Stimulated activated CD8-positive, alpha-beta memory T cell treated with anti-CD3 and anti-CD28 coated beads, Interleukin-12 subunit alpha, Interleukin-12 subunit beta, amount 100 ng/mL, for 24 hours (primary cell): ENCODE data around the gene CD160.
"Not testable (repeated sequence)": the region's sequence is repeated elsewhere in the genome, so short reads cannot be mapped to it uniquely, and the experiment has no call there.

Experiments
- DNase-seq: peaks from one replicate; pipeline ENCODE4 v3.0.0-alpha.2; 2020; ENCODE audit errors: extremely low read depth

Gene CD160

DNA sequence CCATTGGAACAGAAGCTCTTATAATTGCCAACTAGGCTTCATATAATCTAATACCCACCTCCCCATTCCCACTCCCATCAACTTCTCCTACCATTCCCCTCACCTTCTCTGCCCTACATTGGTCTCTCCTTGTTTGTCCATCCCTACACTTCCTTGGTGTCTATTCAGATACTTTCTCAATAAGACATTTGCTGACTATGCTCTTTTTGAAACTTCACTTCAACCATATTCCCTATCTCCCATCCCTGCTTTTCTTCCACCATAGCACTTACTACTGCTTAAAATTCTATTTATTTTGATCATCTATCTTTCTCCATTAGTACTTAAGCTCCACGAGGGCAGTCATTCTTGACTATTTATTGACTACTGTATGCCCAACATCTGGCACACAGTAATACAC lies 40.4 kb downstream of the CD160 start:
- DNase-seq = no peak

DNA sequence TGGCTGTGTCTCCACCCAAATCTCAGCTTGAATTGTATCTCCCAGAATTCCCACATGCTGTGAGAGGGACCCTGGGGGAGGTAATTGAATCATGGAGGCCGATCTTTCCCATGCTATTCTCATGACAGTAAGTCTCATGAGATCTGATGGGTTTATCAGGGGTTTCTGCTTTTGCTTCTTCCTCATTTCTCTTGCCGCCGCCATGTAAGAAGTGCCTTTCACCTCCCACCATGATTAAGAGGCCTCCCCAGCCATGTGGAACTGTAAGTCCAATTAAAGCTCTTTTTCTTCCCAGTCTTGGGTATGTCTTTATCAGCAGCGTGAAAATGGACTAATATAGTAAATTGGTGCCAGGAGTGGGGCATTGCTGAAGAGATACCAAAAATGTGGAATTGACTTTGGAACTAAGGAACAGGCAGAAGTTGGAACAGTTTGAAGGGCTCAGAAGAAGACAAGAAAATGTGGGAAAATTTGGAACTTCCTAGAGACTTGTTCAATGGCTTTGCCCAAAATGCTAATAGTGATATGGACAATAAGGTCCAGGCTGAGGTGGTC lies 41.2 kb downstream of the CD160 start:
- not testable (repeated sequence) for DNase-seq

DNA sequence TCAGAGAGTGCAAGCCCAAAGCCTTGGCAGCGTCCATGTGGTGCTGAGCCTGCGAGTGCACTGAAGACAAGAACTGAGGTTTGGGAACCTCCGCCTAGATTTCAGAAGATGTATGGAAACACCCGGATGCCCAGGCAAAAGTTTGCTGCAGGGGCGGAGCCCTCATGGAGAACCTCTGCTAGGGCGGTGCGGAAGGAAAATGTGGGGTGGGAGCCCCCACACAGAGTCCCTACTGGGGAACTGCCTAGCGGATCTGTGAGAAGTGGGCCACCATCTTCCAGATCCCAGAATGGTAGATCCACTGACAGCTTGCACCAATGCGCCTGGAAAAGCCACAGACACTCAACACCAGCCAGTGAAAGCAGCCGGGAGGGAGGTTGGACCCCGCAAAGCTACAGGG lies 42.2 kb downstream of the CD160 start:
- DNase-seq = not testable (repeated sequence)

DNA sequence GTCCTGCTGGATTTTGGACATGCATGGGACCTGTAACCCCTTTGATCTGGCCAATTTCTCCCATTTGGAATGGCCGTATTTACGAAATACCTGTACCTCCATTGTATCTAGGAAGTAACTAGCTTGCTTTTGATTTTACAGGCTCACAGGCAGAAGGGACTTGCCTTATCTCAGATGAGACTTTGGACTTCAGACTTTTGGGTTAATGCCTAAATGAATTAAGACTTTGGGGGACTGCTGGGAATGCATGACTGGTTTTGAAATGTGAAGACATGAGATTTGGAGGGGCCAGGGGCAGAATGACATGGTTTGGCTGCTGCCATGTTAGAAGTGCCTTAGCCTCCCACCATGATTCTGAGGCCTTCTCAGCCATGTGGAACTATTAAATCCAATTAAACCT lies 42.7 kb downstream of the CD160 start:
- DNase-seq = not testable (repeated sequence)

DNA sequence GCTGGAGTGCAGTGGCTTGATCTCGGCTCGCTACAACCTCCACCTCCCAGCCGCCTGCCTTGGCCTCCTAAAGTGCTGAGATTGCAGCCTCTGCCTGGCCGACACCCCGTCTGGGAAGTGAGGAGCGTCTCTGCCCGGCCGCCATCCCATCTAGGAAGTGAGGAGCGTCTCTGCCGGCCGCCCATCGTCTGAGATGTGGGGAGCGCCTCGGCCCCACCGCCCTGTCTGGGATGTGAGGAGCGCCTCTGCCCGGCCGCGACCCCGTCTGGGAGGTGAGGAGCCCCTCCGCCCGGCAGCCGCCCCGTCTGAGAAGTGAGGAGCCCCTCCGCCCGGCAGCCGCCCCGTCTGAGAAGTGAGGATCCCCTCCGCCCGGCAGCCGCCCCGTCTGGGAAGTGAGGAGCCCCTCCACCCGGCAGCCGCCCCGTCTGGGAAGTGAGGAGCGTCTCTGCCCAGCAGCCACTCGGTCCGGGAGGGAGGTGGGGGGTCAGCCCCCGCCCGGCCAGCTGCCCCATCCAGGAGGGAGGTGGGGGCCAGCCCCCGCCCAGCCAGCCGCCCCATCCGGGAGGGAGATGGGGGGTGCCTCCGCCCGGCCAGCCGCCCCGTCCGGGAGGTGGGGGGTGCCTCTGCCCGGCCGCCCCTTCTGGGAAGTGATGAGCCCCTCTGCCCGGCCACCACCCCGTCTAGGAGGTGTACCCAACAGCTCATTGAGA lies 45.1 kb downstream of the CD160 start:
- DNase-seq = not testable (repeated sequence)

DNA sequence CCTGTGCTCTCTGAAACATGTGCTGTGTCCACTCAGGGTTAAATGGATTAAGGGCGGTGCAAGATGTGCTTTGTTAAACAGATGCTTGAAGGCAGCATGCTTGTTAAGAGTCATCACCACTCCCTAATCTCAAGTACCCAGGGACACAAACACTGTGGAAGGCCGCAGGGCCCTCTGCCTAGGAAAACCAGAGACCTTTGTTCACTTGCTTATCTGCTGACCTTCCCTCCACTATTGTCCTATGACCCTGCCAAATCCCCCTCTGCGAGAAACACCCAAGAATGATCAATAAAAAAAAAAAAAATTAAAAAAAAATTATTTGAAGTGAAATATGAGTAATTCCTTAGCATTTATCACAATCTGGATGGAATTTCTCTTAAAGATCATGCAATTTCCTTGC lies 45.8 kb downstream of the CD160 start:
- DNase-seq = not testable (repeated sequence)

DNA sequence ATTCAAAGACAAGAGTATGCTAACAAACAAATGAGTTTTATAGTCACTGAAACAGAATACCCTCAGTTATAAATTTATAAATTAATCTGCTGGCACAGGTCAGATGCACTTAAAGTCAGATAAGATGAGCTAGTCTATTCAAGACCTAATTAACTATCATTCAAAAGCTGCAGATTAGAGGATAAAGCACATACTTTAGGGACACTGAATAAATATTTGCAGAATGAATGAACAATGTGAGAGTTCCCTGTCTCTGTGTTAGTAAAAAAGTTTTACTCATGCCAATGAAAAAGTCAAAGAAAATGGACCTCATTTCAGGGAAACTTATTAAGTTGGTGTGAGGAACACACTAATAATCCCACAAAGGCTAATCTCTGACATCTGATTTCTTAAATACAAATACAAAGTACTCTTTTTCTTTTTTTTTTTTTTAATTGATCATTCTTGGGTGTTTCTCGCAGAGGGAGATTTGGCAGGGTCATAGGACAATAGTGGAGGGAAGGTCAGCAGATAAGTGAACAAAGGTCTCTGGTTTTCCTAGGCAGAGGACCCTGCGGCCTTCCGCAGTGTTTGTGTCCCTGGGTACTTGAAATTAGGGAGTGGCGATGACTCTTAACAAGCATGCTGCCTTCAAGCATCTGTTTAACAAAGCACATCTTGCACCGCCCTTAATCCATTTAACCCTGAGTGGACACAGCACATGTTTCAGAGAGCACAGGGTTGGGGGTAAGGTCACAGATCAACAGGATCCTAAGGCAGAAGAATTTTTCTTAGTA lies 46.5 kb downstream of the CD160 start:
- DNase-seq = not testable (repeated sequence)

DNA sequence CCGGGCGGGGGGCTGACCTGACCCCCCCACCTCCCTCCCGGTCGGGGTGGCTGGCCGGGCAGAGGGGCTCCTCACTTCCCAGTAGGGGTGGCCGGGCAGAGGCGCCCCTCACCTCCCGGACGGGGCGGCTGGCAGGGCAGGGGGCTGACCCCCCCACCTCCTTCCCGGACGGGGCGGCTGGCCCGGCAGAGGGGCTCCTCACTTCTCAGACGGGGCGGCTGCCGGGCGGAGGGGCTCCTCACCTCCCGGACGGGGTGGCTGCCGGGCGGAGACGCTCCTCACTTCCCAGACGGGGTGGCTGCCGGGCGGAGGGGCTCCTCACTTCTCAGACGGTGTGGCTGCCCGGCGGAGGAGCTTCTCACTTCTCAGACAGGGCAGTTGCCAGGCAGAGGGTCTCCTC lies 47.6 kb downstream of the CD160 start:
- not testable (repeated sequence) for DNase-seq

DNA sequence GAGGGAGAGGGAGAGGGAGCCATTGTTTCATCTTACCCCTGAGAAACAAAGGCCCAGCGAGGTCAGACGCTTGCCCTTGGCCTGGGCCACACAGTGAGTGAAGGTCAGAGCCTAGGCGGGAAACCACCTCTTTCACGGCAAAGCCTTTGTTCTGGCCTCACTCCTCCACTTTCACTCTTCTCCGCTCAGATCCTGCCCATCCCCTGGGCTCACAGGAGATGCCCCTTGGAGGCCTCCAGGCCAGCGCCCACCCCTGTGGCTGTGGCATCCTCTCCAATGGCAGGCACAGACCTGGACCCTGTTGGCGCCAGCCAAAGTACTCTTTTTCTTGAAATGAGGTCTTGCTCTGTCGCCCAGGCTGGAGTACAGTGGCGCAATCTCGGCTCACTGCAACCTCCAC lies 48.7 kb downstream of the CD160 start:
- DNase-seq = not testable (repeated sequence)

DNA sequence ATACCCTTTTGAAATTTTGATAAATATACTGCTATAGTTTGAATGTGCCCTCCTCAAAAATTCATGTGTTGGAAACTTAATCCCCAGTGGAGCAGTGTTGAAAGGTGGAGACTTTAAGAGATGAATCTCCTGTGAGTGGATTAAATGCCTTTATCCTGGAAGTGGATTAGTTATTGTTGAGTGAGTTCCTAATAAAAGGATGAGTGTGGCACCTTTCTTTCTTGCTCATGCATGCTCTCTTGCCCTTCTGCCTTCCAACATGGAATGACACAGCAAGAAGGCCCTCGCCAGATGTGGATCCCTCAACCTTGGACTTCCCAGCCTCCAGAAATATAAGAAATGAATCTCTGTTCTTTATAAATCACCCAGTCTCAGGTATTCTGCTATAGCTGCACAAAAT lies 51.8 kb downstream of the CD160 start:
- no peak for DNase-seq

DNA sequence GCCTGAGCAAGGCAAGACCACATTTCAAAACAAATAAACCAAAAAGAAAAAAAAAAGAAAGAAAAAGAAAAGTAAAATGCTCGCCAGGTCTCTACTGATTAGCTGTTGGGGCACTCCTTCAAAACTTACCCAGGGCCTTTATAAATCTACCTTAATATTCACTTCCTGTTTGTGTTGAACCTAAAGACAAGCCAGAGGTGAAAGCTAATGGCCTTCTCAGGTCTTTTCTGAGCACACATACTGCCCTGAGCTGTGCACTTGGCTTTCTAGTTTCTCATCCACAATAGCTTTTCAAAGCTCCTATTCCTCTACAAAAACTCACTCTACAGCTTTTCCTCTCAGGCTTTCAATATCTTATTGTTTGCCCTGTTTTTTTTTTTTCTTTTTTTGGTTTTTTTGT lies 54.1 kb downstream of the CD160 start:
- DNase-seq = no peak

DNA sequence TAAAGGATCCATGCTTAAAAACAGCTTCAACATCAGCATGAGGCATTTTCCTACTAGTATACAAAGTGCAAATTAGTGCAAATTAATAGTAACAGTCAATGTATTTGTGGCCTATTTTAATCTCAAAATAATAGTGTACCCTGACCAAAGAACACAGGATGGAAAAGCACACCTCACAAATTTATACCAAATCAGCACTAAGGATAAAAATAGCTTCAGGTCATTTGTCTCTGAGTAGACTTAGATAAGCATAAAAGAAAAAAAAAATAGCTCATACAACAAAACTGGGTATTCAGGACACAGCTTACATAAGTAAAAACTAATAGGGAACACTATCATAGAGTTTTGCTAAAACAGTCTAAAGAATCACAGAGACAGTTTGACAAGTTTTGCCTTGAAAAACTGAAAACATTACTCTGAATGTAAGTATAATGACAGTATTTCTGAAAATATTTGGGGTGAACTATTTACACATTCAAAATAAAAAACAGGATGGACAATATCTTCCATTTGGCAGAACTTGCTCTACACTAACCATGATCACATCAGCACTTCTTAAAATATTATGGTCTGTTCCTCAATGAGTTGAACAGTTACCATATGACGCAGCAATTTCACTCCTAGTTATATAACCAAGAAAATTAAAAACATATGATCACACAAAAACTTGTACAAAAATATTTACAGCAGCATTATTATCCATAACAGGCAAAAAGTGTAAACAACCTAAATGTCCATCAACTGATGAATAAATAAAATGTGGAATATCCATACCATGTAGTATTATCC lies 58.3 kb downstream of the CD160 start:
- no peak for DNase-seq

DNA sequence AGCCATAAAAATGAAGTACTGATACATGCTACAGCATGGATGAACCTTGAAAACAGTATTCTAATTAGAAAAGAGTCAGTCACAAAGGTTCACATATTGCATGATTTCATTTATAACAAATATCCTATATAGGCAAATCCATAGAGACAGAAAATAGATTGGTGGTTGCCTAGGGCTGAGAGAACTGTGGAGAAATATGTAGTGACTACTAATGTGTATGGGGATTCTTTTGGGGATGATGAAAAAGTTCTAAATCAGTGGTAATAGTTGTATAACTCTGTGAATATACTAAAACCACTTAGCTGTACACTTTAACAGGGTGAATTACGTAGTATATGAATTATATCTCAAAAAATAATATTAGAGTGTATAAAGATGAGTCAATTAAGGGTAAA lies 58.8 kb downstream of the CD160 start:
- no peak for DNase-seq

DNA sequence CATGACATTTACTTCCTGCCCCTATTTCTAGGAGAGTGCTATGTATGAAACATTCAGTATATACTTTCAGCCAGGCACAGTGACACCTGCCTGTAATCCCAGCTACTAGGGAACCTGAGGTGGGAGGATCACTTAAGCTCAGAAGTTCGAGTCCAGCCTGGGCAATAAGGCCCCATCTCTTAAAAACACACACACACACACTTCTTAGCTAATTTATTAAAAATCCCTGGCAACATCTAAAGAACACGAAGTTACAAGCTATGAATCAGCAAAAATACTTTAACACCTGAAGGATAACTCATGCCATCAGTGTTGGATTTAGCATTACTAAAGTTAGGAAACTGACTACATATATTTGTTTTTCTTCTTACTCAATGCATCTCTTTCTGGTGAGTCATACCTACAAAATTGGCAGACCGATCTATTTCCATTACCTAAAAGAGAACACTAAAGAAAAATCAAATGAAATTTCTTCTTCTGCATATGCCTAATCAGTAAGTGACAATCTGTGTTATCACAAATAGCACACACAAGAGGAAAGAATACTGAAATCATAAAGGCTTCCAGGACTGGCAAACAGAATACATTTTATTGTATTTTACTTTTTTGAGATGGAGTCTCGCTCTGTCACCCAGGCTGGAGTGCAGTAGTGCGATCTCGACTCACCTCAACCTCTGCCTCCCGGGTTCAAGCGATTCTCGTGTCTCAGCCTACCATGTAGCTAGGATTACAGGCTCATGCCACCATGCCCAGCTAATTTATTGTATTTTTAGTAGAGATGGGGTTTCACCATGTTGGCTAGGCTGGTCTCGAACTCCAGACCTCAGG lies 63.2 kb downstream of the CD160 start:
- no peak for DNase-seq

DNA sequence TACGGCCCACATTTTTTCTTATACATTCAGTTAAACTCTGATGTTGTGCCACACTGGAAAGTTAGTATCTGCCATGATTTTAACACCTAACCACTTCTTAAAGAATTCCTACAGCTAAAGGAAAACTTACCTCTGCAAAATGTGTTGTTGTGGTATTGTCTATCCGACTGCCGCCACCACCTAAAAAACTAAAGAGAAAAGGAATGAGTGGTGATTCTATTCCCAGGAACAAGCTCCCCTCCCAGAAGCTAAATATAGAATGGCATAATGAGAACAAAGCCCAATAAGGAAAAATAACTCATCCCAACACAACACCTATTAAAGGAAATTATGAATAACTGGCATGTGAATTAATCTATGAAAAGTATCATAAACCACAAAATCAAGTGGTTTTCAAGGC lies 65.1 kb downstream of the CD160 start:
- DNase-seq = no peak

DNA sequence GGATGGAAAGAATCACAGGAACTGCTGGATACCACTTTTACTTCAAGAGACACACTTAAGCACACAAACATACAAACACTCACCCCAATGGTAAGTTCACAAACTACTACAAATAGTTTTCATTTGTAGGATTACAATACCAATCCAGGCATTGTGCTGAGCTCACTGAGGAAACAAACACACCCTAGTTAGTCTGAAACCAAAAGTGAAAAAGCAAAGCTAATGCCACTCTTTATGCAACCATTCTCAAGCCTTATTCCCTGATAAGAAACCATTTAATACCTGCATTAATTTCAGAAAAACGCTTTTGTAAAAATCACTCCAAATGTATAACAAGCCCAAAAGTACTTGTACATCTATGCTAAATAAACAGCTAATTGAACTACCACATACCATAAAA lies 66.2 kb downstream of the CD160 start:
- no peak for DNase-seq

DNA sequence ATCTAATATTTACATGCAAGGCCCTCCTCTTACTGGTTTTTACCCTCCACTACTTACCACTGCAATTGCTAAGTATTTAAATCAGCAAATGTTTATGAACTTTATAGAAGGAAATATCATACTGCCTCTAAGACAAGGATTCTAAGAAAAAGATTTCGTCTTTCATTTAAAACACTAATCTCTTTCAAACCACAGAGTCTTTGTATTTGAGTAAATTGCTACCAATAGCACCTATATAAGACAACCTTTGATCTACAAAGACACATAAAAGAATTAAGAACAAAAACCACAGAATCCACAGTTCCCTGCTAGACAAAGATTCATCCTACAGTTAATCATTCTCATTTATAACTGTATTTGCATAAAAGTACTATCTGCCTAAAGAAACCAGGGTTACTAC lies 67.0 kb downstream of the CD160 start:
- DNase-seq = no peak

DNA sequence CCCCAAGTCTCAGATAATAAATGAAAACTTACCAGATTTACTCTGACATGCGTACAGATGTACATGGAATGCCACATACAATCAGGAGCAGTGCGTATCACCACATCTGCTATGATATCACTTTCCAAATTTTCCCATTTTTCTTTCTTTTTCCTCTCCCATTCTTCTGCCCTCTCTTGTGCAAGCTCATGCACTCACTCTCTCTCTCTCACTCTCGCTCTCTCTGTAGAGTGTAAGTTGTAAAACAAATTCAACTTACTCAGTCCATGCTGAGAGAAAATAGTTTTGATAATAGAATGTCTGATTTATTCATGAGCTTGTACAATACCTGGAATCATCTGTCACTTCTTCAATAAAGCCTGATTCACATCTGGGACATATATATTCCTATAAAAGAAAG lies 69.3 kb downstream of the CD160 start:
- DNase-seq = no peak
